ENCODE data around the gene PALLD.

- TF ChIP-seq CTCF (IDR thresholded peaks at IDR 0.05; ENCODE audit: control extremely low read depth in 1 of 3, insufficient read depth in 1 of 3, low read depth in 1 of 3, low read length in 3 of 3) (no peak), CHD1 (IDR thresholded peaks at IDR 0.05; ENCODE audit: low read depth, low read length) (no peak), MAX (IDR thresholded peaks at IDR 0.05) (no peak), PHF8 (conservative IDR thresholded peaks at IDR 0.05; ENCODE audit: low read depth, low read length) (no peak), GTF2F1 (IDR thresholded peaks at IDR 0.05; ENCODE audit: borderline replicate concordance, low read depth, low read length) (no peak), POLR2AphosphoS5 (IDR thresholded peaks at IDR 0.05; ENCODE audit: low read depth, low read length) (no peak), CEBPB (IDR thresholded peaks at IDR 0.05; ENCODE audit: low read depth, low read length) (no peak), EZH2 (IDR thresholded peaks at IDR 0.05; ENCODE audit: low read depth, low read length, severe bottlenecking) (no peak), SRF (IDR thresholded peaks at IDR 0.05; ENCODE audit: low read depth, low read length) (no peak), ASH2L (IDR thresholded peaks at IDR 0.05; ENCODE audit: low read length) (no peak)
Measured at GRCh38 chr4:168690199-168690598, 193.3 kb downstream of the PALLD start.

All from H1 (cell line).